NCI-H128 (cell line): ENCODE results near the gene PTEN.
"Not testable (repeated sequence)": the region's sequence is repeated elsewhere in the genome, so short reads cannot be mapped to it uniquely, and the experiment has no call there.

Experiments used
- DNase-seq: peaks from one replicate; lab custom pipeline; 2025; ENCODE audit not compliant: unreplicated experiment; lab: John Stamatoyannopoulos, UW

Gene PTEN

GRCh38 chr10:87863053-87863943 is at the start of gene PTEN, which contains the start of gene KLLN:
Gene PTEN, plus strand, starts transcription at chr10:87863625. Its CDS starts 845 bp downstream, at chr10:87864470.
Gene KLLN, minus strand, starts transcription at chr10:87863533. Its CDS starts 1,046 bp downstream, at chr10:87862487.
- peak; percentile 72 for DNase-seq

GRCh38 chr10:87816163-87816897 is 47.1 kb upstream of the PTEN start:
- no peak for DNase-seq

- no peak for DNase-seq
These were observed 46.4 kb upstream of the PTEN start for GRCh38 chr10:87816898-87817608.

- DNase-seq, result peak; percentile 51
These were observed 45.6 kb upstream of the PTEN start, which contains the start of gene ATAD1 for GRCh38 chr10:87817609-87818504. Gene ATAD1, minus strand, starts transcription at chr10:87818226. Its CDS starts 3,627 bp downstream, at chr10:87814599.

GRCh38 chr10:87818505-87819288 is 44.7 kb upstream of the PTEN start:
- DNase-seq, result no peak

GRCh38 chr10:87819289-87819585 is 44.2 kb upstream of the PTEN start:
- no peak for DNase-seq

GRCh38 chr10:87826653-87827052 is 36.8 kb upstream of the PTEN start:
- no peak for DNase-seq

- DNase-seq, result no peak
These were observed 35.7 kb upstream of the PTEN start for GRCh38 chr10:87827681-87828080.

- DNase-seq, result not testable (repeated sequence)
These were observed 34.4 kb upstream of the PTEN start for GRCh38 chr10:87829051-87829450.

GRCh38 chr10:87829986-87830729 is 33.3 kb upstream of the PTEN start:
- no peak for DNase-seq

- no peak for DNase-seq
These were observed 27.3 kb upstream of the PTEN start for GRCh38 chr10:87836098-87836497.

- no peak for DNase-seq
These were observed 26.0 kb upstream of the PTEN start for GRCh38 chr10:87837445-87837844.

GRCh38 chr10:87838650-87839049 is 24.8 kb upstream of the PTEN start:
- no peak for DNase-seq

- no peak for DNase-seq
These were observed 22.2 kb upstream of the PTEN start for GRCh38 chr10:87841186-87841585.

- DNase-seq, result no peak
These were observed 21.2 kb upstream of the PTEN start for GRCh38 chr10:87842220-87842641.

- no peak for DNase-seq
These were observed 20.5 kb upstream of the PTEN start for GRCh38 chr10:87842776-87843497.

GRCh38 chr10:87843714-87844113 is 19.7 kb upstream of the PTEN start:
- DNase-seq, result no peak
